Stimulated activated CD8-positive, alpha-beta memory T cell treated with anti-CD3 and anti-CD28 coated beads, Interleukin-15, amount 100 ng/mL, for 48 hours (primary cell): ENCODE results near the gene OOSP4A.
"Not testable (repeated sequence)": the region's sequence is repeated elsewhere in the genome, so short reads cannot be mapped to it uniquely, and the experiment has no call there.

Experiments
- DNase-seq, 2 donors: peaks; one replicate each; pipeline ENCODE4 v3.0.0-alpha.2; 2020; ENCODE audit warnings: low read depth in 2 of 2

OOSP4A gene

DNA sequence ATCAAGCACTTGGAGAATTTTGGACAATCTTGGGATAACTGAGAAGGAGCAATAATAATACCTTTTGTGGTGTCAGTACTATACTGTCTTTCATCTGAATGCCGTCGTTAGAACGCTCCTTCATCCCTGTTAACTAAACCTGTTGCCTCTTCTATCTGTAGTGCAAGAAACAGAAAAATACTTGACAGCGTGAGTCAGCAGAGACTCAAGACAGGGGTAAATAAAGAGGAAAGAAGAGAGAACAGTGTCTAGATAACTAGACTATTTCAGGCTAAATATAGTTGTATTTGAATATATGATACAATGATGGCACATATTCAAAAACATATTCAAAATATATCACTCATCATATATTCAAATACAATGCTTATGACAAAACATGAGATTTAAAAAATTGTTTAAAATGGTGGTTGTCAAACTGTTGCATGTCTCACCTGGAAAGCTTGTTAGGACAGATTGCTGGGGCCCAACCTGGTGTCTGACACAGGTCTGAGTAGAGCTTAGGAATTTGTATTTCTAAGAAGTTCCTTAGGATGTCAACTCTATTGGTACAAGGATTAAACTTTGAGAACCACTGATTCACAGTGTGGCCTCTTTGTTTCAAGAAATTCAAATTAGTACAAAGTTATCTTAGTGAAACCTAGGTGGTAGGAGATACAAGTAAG, 17.4 kb downstream of the OOSP4A start:
- no peak for DNase-seq

GRCh38 chr11:59982037-59982436, 18.2 kb downstream of the OOSP4A start:
- DNase-seq: not testable (repeated sequence)

DNA sequence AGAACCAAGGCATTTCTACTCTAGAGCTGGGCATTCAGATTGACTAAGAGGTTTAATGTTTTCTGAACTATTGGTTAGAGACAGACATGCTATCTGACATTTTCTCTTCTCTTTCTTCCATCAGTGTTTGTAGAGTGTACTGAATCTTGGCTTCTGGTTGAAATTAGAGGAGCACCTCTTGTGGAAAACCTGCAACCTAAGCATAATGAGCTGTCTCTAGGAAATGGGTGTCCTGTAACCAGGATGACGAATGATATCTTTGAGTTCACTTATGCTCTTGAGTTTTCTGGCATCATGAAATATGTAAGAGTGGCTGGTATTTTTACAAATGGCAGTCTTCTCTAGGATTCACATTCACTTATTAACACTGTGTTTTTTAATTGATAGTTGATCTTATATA, 19.4 kb downstream of the OOSP4A start:
- no peak for DNase-seq

- DNase-seq: no peak
These were observed 20.5 kb downstream of the OOSP4A start for GRCh38 chr11:59984368-59984767.

DNA sequence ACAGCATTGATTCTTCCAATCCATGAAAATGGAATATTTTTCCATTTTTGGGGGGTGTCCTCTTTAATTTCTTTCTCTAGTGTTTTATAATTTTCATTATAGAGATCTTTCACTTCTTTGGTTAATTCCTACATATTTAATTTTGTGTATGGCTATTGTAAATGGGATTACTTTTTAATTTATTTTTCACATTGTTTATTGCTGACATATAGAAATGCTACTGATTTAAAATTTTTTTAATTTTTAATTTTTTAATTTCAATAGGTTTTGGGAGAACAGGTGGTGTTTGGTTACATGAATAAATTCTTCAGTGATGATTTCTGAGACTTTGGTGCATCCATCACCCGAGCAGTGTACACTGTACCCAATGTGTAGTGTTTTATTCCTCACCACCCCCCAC, 26.6 kb downstream of the OOSP4A start:
- no peak for DNase-seq

DNA sequence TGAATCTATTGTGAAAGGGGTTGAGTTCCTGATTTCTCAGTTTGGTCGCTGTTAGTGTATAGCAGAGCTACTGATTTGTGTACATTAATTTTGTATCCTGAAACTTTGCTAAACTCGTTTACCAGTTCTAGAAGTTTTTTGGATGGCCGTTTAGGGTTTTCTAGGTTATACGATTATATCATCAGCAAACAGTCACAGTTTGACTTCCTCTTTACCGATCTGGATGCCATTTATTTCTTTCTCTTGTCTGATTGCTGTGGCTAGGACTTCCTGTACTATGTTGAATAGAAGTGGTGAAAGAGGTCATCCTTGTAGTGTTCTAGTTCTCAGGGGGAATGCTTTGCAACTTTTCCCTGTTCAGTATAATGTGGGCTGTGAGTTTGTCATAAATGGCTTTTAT, 28.6 kb downstream of the OOSP4A start:
- DNase-seq: no peak

DNA sequence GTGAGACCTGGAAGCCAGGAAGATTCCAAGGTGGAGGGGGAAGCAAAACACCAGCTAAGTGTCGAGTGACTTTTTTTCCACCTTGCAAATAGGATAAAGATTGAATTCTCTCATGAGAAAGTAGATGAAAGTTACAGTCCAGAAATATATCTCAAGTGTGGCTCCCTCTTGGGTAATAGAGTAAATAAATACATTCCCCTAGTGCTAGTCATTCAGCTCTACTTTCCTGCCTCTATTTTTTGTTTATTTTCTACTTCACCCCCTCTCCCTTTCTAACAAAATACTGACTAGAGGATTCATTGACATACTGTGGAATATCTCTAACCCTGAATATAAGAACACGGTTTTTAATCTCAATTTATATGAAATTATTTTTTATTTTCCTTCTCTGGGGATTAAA, 34.0 kb downstream of the OOSP4A start:
- DNase-seq: no peak

- no peak for DNase-seq
These were observed 35.9 kb downstream of the OOSP4A start for GRCh38 chr11:59999691-60000090.

DNA sequence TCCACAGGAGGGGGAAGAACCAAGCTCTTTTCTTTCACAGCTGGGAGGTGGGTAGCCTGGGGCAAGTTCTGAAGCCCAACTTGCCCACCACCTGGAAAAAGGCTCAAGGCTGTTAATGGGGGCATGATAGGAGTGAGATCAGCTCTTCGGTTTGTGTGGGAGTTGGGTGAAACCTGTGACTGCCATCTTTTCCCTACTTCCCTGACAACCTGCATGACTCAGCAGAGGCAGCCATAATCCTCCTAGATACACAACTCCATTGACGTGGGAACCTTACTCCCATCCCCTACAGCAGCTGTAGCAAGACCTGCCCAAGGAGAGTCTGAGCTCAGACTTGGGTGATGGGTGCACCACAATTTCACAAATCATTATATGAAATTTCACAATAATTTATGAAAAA, 39.9 kb downstream of the OOSP4A start:
- DNase-seq: no peak

- DNase-seq: no peak
These were observed 41.5 kb downstream of the OOSP4A start for GRCh38 chr11:60005360-60005759.

- DNase-seq: no peak
These were observed 53.0 kb downstream of the OOSP4A start, which contains the start of gene OOSP4B for GRCh38 chr11:60016881-60017280. TSS of gene OOSP4B (plus strand) at chr11:60017181.

DNA sequence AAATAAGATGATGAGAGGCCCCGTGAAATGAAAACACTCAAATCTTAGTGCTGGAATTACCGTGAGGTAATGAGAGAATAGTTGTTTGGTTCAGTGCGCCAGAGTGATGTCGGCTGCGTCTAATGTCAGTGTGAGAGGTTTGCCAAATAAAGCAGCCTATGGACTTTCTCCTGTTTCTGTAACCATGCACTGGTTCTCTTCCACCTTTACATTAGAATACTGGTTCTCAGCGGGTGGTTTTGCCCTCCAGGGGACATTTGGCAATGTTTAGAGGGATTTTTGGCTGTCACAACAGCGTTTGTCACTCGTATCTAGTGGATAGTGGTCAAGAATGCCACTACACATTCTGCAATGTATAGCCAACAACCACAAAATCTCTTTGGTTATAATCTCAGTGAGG, 54.2 kb downstream of the OOSP4A start:
- DNase-seq: no peak
